ENCODE data around the gene RNF126. TPM values are rescaled to one million over a fixed set of nuclear protein-coding genes. Genes with fewer than 3 reads are reported as not detected.

The RNF126 gene
- total RNA-seq, 1 experiment from 2014 or later, result 61.2 TPM

DNA sequence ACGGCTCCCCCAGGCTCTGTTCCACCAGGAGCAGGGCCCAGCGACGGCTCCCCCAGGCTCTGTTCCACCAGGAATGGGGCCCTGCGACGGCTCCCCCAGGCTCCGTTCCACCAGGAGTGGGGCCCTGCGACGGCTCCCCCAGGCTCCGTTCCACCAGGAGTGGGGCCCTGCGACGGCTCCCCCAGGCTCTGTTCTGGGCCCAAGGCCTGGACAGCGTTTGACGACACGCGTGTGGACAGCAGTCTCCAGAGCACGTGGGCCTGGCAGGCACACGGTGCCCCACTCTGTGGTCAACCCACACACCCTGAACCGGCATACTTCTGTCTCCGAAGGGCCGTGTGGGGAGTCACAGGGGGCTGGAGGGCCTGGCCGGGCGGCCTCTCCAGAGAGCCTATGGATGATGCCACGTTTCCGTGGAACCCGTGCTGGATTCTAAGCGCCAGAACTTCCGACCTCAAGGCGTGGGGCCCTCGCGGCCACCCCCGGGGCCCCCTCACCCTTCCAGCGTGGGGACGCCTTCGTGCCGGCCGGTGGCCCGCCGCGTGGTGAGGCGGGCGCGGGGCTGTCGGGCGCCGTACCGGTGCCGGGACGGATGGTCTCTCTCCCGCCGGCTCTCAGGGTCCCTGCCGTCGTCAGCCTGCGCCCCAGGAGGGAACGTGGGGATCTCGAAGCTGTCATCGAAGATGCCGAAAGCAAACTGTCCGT lies 11.7 kb downstream of the RNF126 start:
- TF ChIP-seq, protein P1, sequence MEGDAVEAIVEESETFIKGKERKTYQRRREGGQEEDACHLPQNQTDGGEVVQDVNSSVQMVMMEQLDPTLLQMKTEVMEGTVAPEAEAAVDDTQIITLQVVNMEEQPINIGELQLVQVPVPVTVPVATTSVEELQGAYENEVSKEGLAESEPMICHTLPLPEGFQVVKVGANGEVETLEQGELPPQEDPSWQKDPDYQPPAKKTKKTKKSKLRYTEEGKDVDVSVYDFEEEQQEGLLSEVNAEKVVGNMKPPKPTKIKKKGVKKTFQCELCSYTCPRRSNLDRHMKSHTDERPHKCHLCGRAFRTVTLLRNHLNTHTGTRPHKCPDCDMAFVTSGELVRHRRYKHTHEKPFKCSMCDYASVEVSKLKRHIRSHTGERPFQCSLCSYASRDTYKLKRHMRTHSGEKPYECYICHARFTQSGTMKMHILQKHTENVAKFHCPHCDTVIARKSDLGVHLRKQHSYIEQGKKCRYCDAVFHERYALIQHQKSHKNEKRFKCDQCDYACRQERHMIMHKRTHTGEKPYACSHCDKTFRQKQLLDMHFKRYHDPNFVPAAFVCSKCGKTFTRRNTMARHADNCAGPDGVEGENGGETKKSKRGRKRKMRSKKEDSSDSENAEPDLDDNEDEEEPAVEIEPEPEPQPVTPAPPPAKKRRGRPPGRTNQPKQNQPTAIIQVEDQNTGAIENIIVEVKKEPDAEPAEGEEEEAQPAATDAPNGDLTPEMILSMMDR (IDR thresholded peaks at IDR 0.05), result no peak
- TF ChIP-seq POLR2AphosphoS5 (IDR thresholded peaks at IDR 0.05; ENCODE audit: low read depth, low read length) (no peak), SIN3A (IDR thresholded peaks at IDR 0.05; ENCODE audit: borderline replicate concordance, insufficient read depth, low read depth, low read length) (no peak), TCF7L2 (IDR thresholded peaks at IDR 0.05; ENCODE audit: low read depth, low read length) (no peak)
- TF ChIP-seq, protein P2, sequence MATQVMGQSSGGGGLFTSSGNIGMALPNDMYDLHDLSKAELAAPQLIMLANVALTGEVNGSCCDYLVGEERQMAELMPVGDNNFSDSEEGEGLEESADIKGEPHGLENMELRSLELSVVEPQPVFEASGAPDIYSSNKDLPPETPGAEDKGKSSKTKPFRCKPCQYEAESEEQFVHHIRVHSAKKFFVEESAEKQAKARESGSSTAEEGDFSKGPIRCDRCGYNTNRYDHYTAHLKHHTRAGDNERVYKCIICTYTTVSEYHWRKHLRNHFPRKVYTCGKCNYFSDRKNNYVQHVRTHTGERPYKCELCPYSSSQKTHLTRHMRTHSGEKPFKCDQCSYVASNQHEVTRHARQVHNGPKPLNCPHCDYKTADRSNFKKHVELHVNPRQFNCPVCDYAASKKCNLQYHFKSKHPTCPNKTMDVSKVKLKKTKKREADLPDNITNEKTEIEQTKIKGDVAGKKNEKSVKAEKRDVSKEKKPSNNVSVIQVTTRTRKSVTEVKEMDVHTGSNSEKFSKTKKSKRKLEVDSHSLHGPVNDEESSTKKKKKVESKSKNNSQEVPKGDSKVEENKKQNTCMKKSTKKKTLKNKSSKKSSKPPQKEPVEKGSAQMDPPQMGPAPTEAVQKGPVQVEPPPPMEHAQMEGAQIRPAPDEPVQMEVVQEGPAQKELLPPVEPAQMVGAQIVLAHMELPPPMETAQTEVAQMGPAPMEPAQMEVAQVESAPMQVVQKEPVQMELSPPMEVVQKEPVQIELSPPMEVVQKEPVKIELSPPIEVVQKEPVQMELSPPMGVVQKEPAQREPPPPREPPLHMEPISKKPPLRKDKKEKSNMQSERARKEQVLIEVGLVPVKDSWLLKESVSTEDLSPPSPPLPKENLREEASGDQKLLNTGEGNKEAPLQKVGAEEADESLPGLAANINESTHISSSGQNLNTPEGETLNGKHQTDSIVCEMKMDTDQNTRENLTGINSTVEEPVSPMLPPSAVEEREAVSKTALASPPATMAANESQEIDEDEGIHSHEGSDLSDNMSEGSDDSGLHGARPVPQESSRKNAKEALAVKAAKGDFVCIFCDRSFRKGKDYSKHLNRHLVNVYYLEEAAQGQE (IDR thresholded peaks at IDR 0.05; ENCODE audit: insufficient read depth in 1 of 2, low read depth in 2 of 2, low read length in 1 of 2), result no peak
- BruUV-seq (replicated peaks), result no TSS peak
- DNase-seq (ENCODE audit: low read depth, low spot score), result no peak
- H3K27ac ChIP-seq (ENCODE audit: low read length), result no peak overlapping the region
- no peak for ATAC-seq
- no peak overlapping the region for H3K4me3 ChIP-seq (ENCODE audit: low read depth in 2 of 2, low read length in 2 of 2)
- H3K9me3 ChIP-seq (ENCODE audit: control insufficient read depth, insufficient read depth, low read depth, low read length), result no peaks in the 10 kb centered on the region
- intact Hi-C loops (cut with micrococcal nuclease; ENCODE audit: unreplicated experiment) (no loop called here), in situ Hi-C loops (cut with HindIII; ENCODE audit: low pct_unique_long_range_greater_than_20kb, low sequenced_read_pairs) (no loop called here)
- no peaks in the 10 kb centered on the region for H3K27me3 ChIP-seq (ENCODE audit: control insufficient read depth, insufficient read depth, low read length)
- no peaks in the 10 kb centered on the region for H3K4me1 ChIP-seq (ENCODE audit: control insufficient read depth, insufficient read depth, low read length)
- ChIA-PET CTCF (no interaction called here), POLR2A (no interaction called here)
- H3K36me3 ChIP-seq (ENCODE audit: control insufficient read depth, insufficient read depth, low read length), result no peaks in the 10 kb centered on the region; the same call in none of the 2 replicates

DNA sequence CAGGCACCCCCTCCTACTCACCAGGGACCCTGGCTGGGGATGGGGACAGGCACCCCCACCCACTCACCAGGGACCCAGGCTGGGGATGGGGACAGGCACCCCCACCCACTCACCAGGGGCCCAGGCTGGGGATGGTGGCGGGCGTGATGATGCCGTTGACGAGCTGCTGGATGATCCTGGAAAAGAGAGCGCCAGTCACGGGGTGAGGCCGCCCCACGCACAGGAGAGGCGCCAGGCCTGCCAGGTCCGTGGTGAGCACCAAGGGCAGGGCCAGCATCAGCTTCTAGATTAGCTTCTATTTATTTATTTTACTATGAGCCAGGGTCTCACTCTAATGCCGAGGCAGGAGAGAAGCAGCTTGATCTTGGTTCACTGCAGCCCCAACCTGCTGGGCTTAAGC lies 12.9 kb downstream of the RNF126 start:
- ChIA-PET POLR2A (no interaction called here), CTCF (interaction anchor here (0.7 kb wide), 1 partner anchor 91 kb away, joined by 5 read pairs; no protein-coding TSS in a partner anchor)
- in situ Hi-C loops (cut with HindIII; ENCODE audit: low pct_unique_long_range_greater_than_20kb, low sequenced_read_pairs) (no loop called here), intact Hi-C loops (cut with micrococcal nuclease; ENCODE audit: unreplicated experiment) (no loop called here)
- TF ChIP-seq TCF7L2 (IDR thresholded peaks at IDR 0.05; ENCODE audit: low read depth, low read length) (no peak), POLR2AphosphoS5 (IDR thresholded peaks at IDR 0.05; ENCODE audit: low read depth, low read length) (no peak), SIN3A (IDR thresholded peaks at IDR 0.05; ENCODE audit: borderline replicate concordance, insufficient read depth, low read depth, low read length) (no peak)
- TF ChIP-seq, protein P1 (IDR thresholded peaks at IDR 0.05), result no peak
- TF ChIP-seq, protein P2 (IDR thresholded peaks at IDR 0.05; ENCODE audit: insufficient read depth in 1 of 2, low read depth in 2 of 2, low read length in 1 of 2), result no peak
- no TSS peak for BruUV-seq (replicated peaks)
- no peaks in the 10 kb centered on the region for H3K4me1 ChIP-seq (ENCODE audit: control insufficient read depth, insufficient read depth, low read length)
- H3K36me3 ChIP-seq (ENCODE audit: control insufficient read depth, insufficient read depth, low read length), result no peaks in the 10 kb centered on the region; the same call in none of the 2 replicates
- H3K27me3 ChIP-seq (ENCODE audit: control insufficient read depth, insufficient read depth, low read length), result no peaks in the 10 kb centered on the region
- no peak overlapping the region for H3K4me3 ChIP-seq (ENCODE audit: low read depth in 2 of 2, low read length in 2 of 2)
- no peak overlapping the region for H3K27ac ChIP-seq (ENCODE audit: low read length)
- no peaks in the 10 kb centered on the region for H3K9me3 ChIP-seq (ENCODE audit: control insufficient read depth, insufficient read depth, low read depth, low read length)
- DNase-seq (ENCODE audit: low read depth, low spot score), result no peak
- no peak for ATAC-seq

Measured in Panc1 (cell line).